GM23338 (cell line): ENCODE measurements around the gene PCMT1. TPM values are rescaled to one million over a fixed set of nuclear protein-coding genes. Genes with fewer than 3 reads are reported as not detected.

Experiments used
- ATAC-seq: fragments of 200-7000 bp; cut with Tn5 transposase; 3 replicates; pipeline ENCODE4 v1.9.1; 2020
- DNase-seq: peaks from one replicate; pipeline ENCODE4 v3.0.0-alpha.2; 2015; ENCODE audit warnings: low spot score
- H2AFZ ChIP-seq: fragments of 200-600 bp; sonication (generic); 2 replicates; pipeline ENCODE4 v1.8.0; 2016; ENCODE audit warnings: antibody characterized with exemption, mild to moderate bottlenecking, moderate library complexity
- H3F3A ChIP-seq: fragments of 200-600 bp; sonication (generic); replicated peaks from 2 replicates; pipeline ENCODE4 v1.8.0; 2017; ENCODE audit warnings: antibody characterized with exemption, mixed run types, low read depth
- H3K27ac ChIP-seq: fragments of 200-600 bp; sonication (generic); 2 replicates; pipeline ENCODE4 v1.6.1; 2016; ENCODE audit warnings: low read depth
- H3K27me3 ChIP-seq: fragments of 200-600 bp; sonication (generic); 2 replicates; pipeline ENCODE4 v1.8.0; 2016; ENCODE audit warnings: mild to moderate bottlenecking, mixed run types, moderate library complexity; ENCODE audit not compliant: insufficient read depth
- H3K36me3 ChIP-seq: fragments of 200-600 bp; sonication (generic); 2 replicates; pipeline ENCODE4 v1.8.0; 2016; ENCODE audit warnings: mild to moderate bottlenecking; ENCODE audit not compliant: insufficient read depth
- H3K4me1 ChIP-seq: fragments of 200-600 bp; sonication (generic); 2 replicates; pipeline ENCODE4 v1.8.0; 2016; ENCODE audit warnings: mild to moderate bottlenecking, moderate library complexity; ENCODE audit not compliant: insufficient read depth
- H3K4me2 ChIP-seq: fragments of 200-600 bp; sonication (generic); 2 replicates; pipeline ENCODE4 v1.7.1; 2017; ENCODE audit warnings: mixed run types
- H3K4me3 ChIP-seq: fragments of 200-600 bp; sonication (generic); 2 replicates; pipeline ENCODE4 v1.6.1; 2016; ENCODE audit warnings: mixed run types
- H3K79me2 ChIP-seq: fragments of 200-600 bp; sonication (generic); replicated peaks from 2 replicates; pipeline ENCODE4 v1.8.0; 2017; ENCODE audit warnings: mild to moderate bottlenecking; ENCODE audit not compliant: insufficient read depth
- H3K9me2 ChIP-seq: fragments of 200-600 bp; sonication (generic); 2 replicates; pipeline ENCODE4 v1.8.0; 2017; ENCODE audit not compliant: insufficient read depth
- H4K20me1 ChIP-seq: fragments of 200-600 bp; sonication (generic); replicated peaks from 2 replicates; pipeline ENCODE4 v1.8.0; 2017; ENCODE audit warnings: mild to moderate bottlenecking; ENCODE audit not compliant: insufficient read depth
- H3K27ac Mint-ChIP-seq: 2 replicates; pipeline ENCODE4 v1.8.0; 2020; ENCODE audit warnings: inconsistent platforms, mild to moderate bottlenecking, moderate library complexity, mixed read lengths
- H3K27me3 Mint-ChIP-seq: 3 replicates; pipeline ENCODE4 v1.8.0; 2022; ENCODE audit warnings: low read depth, mild to moderate bottlenecking, moderate library complexity, mixed read lengths, inconsistent platforms; ENCODE audit not compliant: insufficient read depth, poor library complexity
- H3K36me3 Mint-ChIP-seq: 3 replicates; pipeline ENCODE4 v1.8.0; 2021; ENCODE audit warnings: low read depth, mild to moderate bottlenecking, inconsistent platforms, moderate library complexity, mixed read lengths
- H3K4me1 Mint-ChIP-seq: 3 replicates; pipeline ENCODE4 v1.8.0; 2020; ENCODE audit warnings: mild to moderate bottlenecking, inconsistent platforms, mixed read lengths
- H3K4me3 Mint-ChIP-seq: 3 replicates; pipeline ENCODE4 v1.8.0; 2021; ENCODE audit warnings: moderate library complexity, mild to moderate bottlenecking, inconsistent platforms, mixed read lengths
- H3K9me3 Mint-ChIP-seq: 3 replicates; pipeline ENCODE4 v1.8.0; 2020; ENCODE audit warnings: moderate library complexity, mild to moderate bottlenecking, inconsistent platforms, mixed read lengths
- CREB1 ChIP-seq: fragments of 250-450 bp; sonication (Bioruptor Pico); IDR thresholded peaks from 2 replicates; pipeline ENCODE4 v1.5.0; 2020; ENCODE audit warnings: low read depth, mild to moderate bottlenecking, moderate library complexity
- CTCF ChIP-seq, 2 experiments: fragments of 200-600 bp in 1 of 2; sonication (generic) in 1 of 2; conservative IDR thresholded peaks; 2 replicates each; pipeline versions ENCODE4 v1.5.1 to v1.6.1; 2016 to 2017; ENCODE audit warnings: antibody characterized with exemption in 2 of 2, low read depth in 2 of 2, mild to moderate bottlenecking in 2 of 2, moderate library complexity in 1 of 2
- ETS1 ChIP-seq: IDR thresholded peaks from 2 replicates; pipeline ENCODE4 v1.6.1; 2016; ENCODE audit warnings: antibody characterized with exemption
- EZH2 ChIP-seq: fragments of 200-600 bp; sonication (generic); IDR thresholded peaks from one replicate; pipeline ENCODE4 v1.8.0; 2017; ENCODE audit warnings: antibody characterized with exemption, mild to moderate bottlenecking, low read depth; ENCODE audit not compliant: unreplicated experiment
- EZH2phosphoT487 ChIP-seq: fragments of 200-600 bp; sonication (generic); IDR thresholded peaks from one replicate; pipeline ENCODE4 v1.8.1; 2018; ENCODE audit warnings: antibody characterized with exemption; ENCODE audit not compliant: unreplicated experiment
- JUNB ChIP-seq: IDR thresholded peaks from one replicate; pipeline ENCODE4 v1.6.1; 2016; ENCODE audit warnings: antibody characterized with exemption; ENCODE audit not compliant: unreplicated experiment
- NANOG ChIP-seq: IDR thresholded peaks from 2 replicates; pipeline ENCODE4 v1.6.1; 2016; ENCODE audit warnings: antibody characterized with exemption, borderline replicate concordance
- POLR2AphosphoS5 ChIP-seq: IDR thresholded peaks from 2 replicates; pipeline ENCODE4 v1.6.1; 2016; ENCODE audit warnings: antibody characterized with exemption, low read depth
- REST ChIP-seq: IDR thresholded peaks from one replicate; pipeline ENCODE4 v1.6.1; 2018; ENCODE audit warnings: antibody characterized with exemption; ENCODE audit not compliant: unreplicated experiment
- STAT1 ChIP-seq: IDR thresholded peaks from one replicate; pipeline ENCODE4 v1.6.1; 2016; ENCODE audit warnings: antibody characterized with exemption; ENCODE audit not compliant: unreplicated experiment
- ZNF114 ChIP-seq: fragments of 250-450 bp; sonication (Bioruptor Pico); IDR thresholded peaks from 2 replicates; pipeline ENCODE4 v1.5.0; 2020; ENCODE audit warnings: mild to moderate bottlenecking, moderate library complexity
- ZNF331 ChIP-seq: fragments of 250-450 bp; sonication (Bioruptor Pico); IDR thresholded peaks from 2 replicates; pipeline ENCODE4 v1.5.0; 2020; ENCODE audit warnings: low read depth, mild to moderate bottlenecking, moderate library complexity
- ZNF462 ChIP-seq: fragments of 250-450 bp; sonication (Bioruptor Pico); IDR thresholded peaks from 2 replicates; pipeline ENCODE4 v1.5.0; 2020; ENCODE audit warnings: mild to moderate bottlenecking, moderate library complexity
- polyA plus RNA-seq: library from polyadenylated mRNA; unstranded; fragments of >200 nt; fragmentation: Nextera tagmentation; extraction: Ambion mirVana; gene quantifications from 2 replicates; pipeline ENCODE4 v1.2.1, GENCODE V29; 2016
- total RNA-seq: library from RNA; depleted of rRNA; stranded (reverse); fragments of >200 nt; shearing (Covaris generic); gene quantifications from 2 replicates; pipeline ENCODE4 v1.2.3, GENCODE V29; 2014

Gene PCMT1
- total and polyA plus RNA-seq, 2 experiments from 2014 or later, result 87.6 to 168 TPM

DNA sequence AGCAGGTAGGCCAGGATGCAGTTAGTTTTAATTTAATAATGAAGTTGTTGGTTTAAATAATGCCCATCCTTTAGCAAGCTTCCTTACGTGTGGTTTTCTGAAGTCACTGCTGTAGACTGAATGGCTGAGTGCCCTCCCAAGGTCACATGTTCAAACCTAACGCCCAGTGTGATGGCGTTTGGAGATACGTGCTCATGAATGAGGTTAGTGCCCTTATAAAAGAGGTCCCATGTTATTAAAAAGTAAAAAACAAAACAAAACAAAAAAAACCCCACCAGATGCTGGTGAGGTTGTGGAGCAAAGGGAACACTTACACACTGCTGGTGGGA lies 98.4 kb downstream of the PCMT1 start:
- no peaks in the 10 kb centered on the region; the same call in 1 of the 2 replicates for H4K20me1 ChIP-seq
- ATAC-seq (no peak), DNase-seq (no peak)
- H3K36me3 ChIP-seq, result no peaks in the 10 kb centered on the region
- Mint-ChIP-seq H3K27ac (no peak overlapping the region), H3K9me3 (no peaks in the 10 kb centered on the region), H3K4me1 (no peaks in the 10 kb centered on the region; the same call in 2 of the 3 replicates), H3K36me3 (no peaks in the 10 kb centered on the region; the same call in 2 of the 3 replicates), H3K27me3 (peaks cover 6% of the 10 kb centered on the region), H3K4me3 (no peak overlapping the region)
- H3K27ac ChIP-seq, result no peak overlapping the region
- no peaks in the 10 kb centered on the region for H3K9me2 ChIP-seq
- no peaks in the 10 kb centered on the region for H3F3A ChIP-seq
- no peak overlapping the region for H3K4me3 ChIP-seq
- no peak for TF ChIP-seq EZH2phosphoT487
- no peak for TF ChIP-seq EZH2
- no peak for TF ChIP-seq ZNF462 (CRISPR knock-in tag)
- TF ChIP-seq REST, result no peak
- TF ChIP-seq JUNB, result no peak
- no peak for TF ChIP-seq STAT1
- TF ChIP-seq CTCF (conservative IDR thresholded peaks at IDR 0.05; ENCODE audit: low read depth in 2 of 2), result no peak
- TF ChIP-seq ZNF331, result no peak
- TF ChIP-seq CREB1 (CRISPR knock-in tag), result no peak
- TF ChIP-seq ZNF114, result no peak
- no peak for TF ChIP-seq ETS1
- TF ChIP-seq NANOG, result no peak
- no peak for TF ChIP-seq POLR2AphosphoS5
- H2AFZ ChIP-seq, result no peak overlapping the region
- no peaks in the 10 kb centered on the region for H3K4me1 ChIP-seq
- H3K27me3 ChIP-seq, result no peaks in the 10 kb centered on the region
- H3K4me2 ChIP-seq, result no peak overlapping the region
- H3K79me2 ChIP-seq, result no peaks in the 10 kb centered on the region
